Prostate gland (tissue), 2 donors: ENCODE data around the gene ETS2.

ENCODE experiments used
- POLR2A ChIP-seq: fragments of 450-650 bp; IDR thresholded peaks from one replicate; pipeline ENCODE4 v1.6.1; 2016; ENCODE audit warnings: antibody characterized with exemption, mild to moderate bottlenecking
- POLR2AphosphoS5 ChIP-seq: sonication (generic); formaldehyde crosslinking; IDR thresholded peaks from one replicate; pipeline ENCODE4 v1.6.1; 2017; ENCODE audit warnings: antibody characterized with exemption
- TF ChIP-seq, protein P1 (sequence below), 4 experiments: fragments of 200-600 bp in 2 of 4; fragments of 450-650 bp in 2 of 4; sonication (generic) in 2 of 4; IDR thresholded peaks; 1 replicate in 3 of 4; 2 replicates in 1 of 4; pipeline ENCODE4 v1.5.1; 2016 to 2019; ENCODE audit warnings: antibody characterized with exemption in 4 of 4, mild to moderate bottlenecking in 2 of 4, moderate library complexity in 2 of 4

DNA sequence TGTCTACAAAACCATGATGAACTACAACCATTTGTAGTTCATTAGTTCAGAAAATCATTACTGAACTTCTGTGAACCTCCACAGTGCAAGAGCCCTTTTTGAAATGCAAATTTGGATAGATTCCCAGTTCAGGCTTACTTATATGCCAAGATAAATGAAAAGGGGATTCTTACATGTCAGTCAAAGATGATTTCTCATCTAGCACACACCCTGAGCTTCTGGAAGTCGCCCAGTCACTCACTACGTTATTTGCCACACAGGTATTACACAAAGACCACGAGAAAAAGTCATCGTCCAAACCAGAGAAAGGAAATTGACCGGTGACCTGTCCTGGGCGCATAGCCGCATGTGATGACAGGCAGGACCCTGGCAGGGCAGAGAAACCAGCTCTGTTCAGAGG is 41.8 kb downstream of the ETS2 start:
- TF ChIP-seq, protein P1, sequence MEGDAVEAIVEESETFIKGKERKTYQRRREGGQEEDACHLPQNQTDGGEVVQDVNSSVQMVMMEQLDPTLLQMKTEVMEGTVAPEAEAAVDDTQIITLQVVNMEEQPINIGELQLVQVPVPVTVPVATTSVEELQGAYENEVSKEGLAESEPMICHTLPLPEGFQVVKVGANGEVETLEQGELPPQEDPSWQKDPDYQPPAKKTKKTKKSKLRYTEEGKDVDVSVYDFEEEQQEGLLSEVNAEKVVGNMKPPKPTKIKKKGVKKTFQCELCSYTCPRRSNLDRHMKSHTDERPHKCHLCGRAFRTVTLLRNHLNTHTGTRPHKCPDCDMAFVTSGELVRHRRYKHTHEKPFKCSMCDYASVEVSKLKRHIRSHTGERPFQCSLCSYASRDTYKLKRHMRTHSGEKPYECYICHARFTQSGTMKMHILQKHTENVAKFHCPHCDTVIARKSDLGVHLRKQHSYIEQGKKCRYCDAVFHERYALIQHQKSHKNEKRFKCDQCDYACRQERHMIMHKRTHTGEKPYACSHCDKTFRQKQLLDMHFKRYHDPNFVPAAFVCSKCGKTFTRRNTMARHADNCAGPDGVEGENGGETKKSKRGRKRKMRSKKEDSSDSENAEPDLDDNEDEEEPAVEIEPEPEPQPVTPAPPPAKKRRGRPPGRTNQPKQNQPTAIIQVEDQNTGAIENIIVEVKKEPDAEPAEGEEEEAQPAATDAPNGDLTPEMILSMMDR (IDR thresholded peaks at IDR 0.05), result no peak
- TF ChIP-seq POLR2AphosphoS5 (no peak), POLR2A (no peak)
